Fibroblast of lung (primary cell): ENCODE results near the gene RXFP1. TPM values are rescaled to one million over a fixed set of nuclear protein-coding genes. Genes with fewer than 3 reads are reported as not detected.
A peak's percentile ranks its signal among the peaks of the same experiment; 100 is the strongest.

Experiments used
- DNase-seq, 2 donors: peaks; one replicate each; pipeline versions ENCODE4 v3.0.0 to v3.0.0-alpha.2; 2010; ENCODE audit warnings: low read depth in 2 of 2
- H2AFZ ChIP-seq: 2 replicates; pipeline ENCODE4 v1.5.1; 2012; ENCODE audit warnings: low read length, control low read depth, inconsistent platforms
- H3K27ac ChIP-seq: 2 replicates; pipeline ENCODE4 v1.5.1; 2011; ENCODE audit warnings: low read length, control low read depth; ENCODE audit not compliant: insufficient read depth
- H3K27me3 ChIP-seq: 2 replicates; pipeline ENCODE4 v1.5.1; 2011; ENCODE audit warnings: mild to moderate bottlenecking, low read length; ENCODE audit not compliant: control insufficient read depth, insufficient read depth
- H3K36me3 ChIP-seq: 2 replicates; pipeline ENCODE4 v1.5.1; 2011; ENCODE audit warnings: low read length; ENCODE audit not compliant: control insufficient read depth, insufficient read depth
- H3K4me1 ChIP-seq: 2 replicates; pipeline ENCODE4 v1.5.1; 2011; ENCODE audit warnings: low read length; ENCODE audit not compliant: control insufficient read depth, insufficient read depth; ENCODE audit errors: extremely low read depth
- H3K4me2 ChIP-seq: 2 replicates; pipeline ENCODE4 v1.5.1; 2011; ENCODE audit warnings: low read length, control low read depth; ENCODE audit not compliant: insufficient read depth; ENCODE audit errors: extremely low read depth
- H3K4me3 ChIP-seq, 4 experiments: fragments of 200-600 bp in 1 of 4; sonication (generic) in 1 of 4; replicated peaks in 1 of 4; 2 replicates each; pipeline ENCODE4 v1.5.1; 2011 to 2016; ENCODE audit warnings: low read length in 4 of 4, low read depth in 3 of 4, mild to moderate bottlenecking in 3 of 4, control low read depth in 2 of 4, inconsistent platforms in 1 of 4, mixed read lengths in 1 of 4; ENCODE audit not compliant: insufficient read depth in 1 of 4; ENCODE audit errors: control extremely low read depth in 1 of 4
- H3K79me2 ChIP-seq: 2 replicates; pipeline ENCODE4 v1.5.1; 2012; ENCODE audit warnings: mild to moderate bottlenecking, low read length, inconsistent platforms; ENCODE audit not compliant: control insufficient read depth, insufficient read depth
- H3K9ac ChIP-seq: 2 replicates; pipeline ENCODE4 v1.5.1; 2011; ENCODE audit warnings: mild to moderate bottlenecking, low read length, control low read depth; ENCODE audit not compliant: insufficient read depth
- H3K9me3 ChIP-seq: 2 replicates; pipeline ENCODE4 v1.5.1; 2012; ENCODE audit warnings: low read depth, low read length; ENCODE audit not compliant: control insufficient read depth, insufficient read depth
- H4K20me1 ChIP-seq: 2 replicates; pipeline ENCODE4 v1.5.1; 2011; ENCODE audit warnings: low read length; ENCODE audit not compliant: control insufficient read depth, insufficient read depth; ENCODE audit errors: extremely low read depth
- EZH2 ChIP-seq: IDR thresholded peaks from 2 replicates; pipeline ENCODE4 v1.5.1; 2012; ENCODE audit warnings: low read length, control low read depth, mild to moderate bottlenecking; ENCODE audit errors: missing control alignments
- polyA plus RNA-seq, 2 donors: library from polyadenylated mRNA; depleted of rRNA in 1 of 2; stranded (reverse) in 1 of 2; unstranded in 1 of 2; fragments of >200 nt; gene quantifications; 2 replicates each; pipeline ENCODE4 v1.2.1, GENCODE V29; 2011 to 2012; ENCODE audit warnings: missing spikeins in 1 of 2
- total RNA-seq: library from RNA; depleted of rRNA; stranded (reverse); fragments of >200 nt; gene quantifications from 2 replicates; pipeline ENCODE4 v1.2.1, GENCODE V29; 2014
- TF ChIP-seq, protein P1 (sequence below), 2 donors: IDR thresholded peaks in 1 of 2; conservative IDR thresholded peaks in 1 of 2; 1 replicate in 1 of 2; 2 replicates in 1 of 2; pipeline ENCODE4 v1.5.1; 2011 to 2012; ENCODE audit warnings: low read length in 2 of 2, control low read depth in 1 of 2, inconsistent platforms in 1 of 2, low read depth in 1 of 2, mild to moderate bottlenecking in 1 of 2

The RXFP1 gene
- total and polyA plus RNA-seq, 2 donors (not counting 1 experiment from before 2014, with no cell fraction given) = 0.10 to 1.3 TPM

DNA sequence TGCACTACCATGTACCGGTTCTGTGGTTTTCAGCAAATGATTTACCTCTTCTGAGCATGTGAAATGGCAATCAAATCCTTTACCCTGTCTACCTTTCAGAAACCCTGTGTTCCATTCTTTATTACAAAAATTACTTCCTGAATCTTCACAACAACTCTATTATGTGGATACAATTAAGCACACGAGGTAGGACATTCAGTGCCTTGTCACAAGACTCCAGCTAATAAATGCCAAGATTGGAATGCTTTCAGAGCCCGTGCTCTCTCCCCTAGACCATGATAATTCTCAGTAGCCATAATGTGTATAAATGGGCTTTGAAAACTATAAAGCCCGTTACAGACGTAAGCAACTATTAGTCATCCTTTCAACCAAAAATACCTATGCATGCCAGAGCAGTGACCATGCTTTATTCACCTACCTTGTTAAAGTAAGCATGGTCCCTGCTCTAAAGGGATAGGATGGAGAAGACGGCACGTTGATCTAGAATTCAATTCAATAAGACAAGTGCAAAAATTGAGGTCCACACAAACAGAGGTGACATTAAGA lies 2.4 kb downstream of the RXFP1 start:
- H3K36me3 ChIP-seq = no peaks in the 10 kb centered on the region
- no peak overlapping the region for H3K4me2 ChIP-seq
- H3K79me2 ChIP-seq = no peaks in the 10 kb centered on the region
- no peak overlapping the region for H3K27ac ChIP-seq
- H2AFZ ChIP-seq = no peak overlapping the region
- H3K9ac ChIP-seq = no peak overlapping the region
- no peak overlapping the region for H3K4me3 ChIP-seq
- H4K20me1 ChIP-seq = no peaks in the 10 kb centered on the region
- peak in 1 of 2 donors; percentile 3 for DNase-seq
- H3K9me3 ChIP-seq = no peaks in the 10 kb centered on the region
- no peaks in the 10 kb centered on the region for H3K27me3 ChIP-seq
- no peaks in the 10 kb centered on the region for H3K4me1 ChIP-seq
- TF ChIP-seq EZH2 = no peak
- TF ChIP-seq, protein P1, sequence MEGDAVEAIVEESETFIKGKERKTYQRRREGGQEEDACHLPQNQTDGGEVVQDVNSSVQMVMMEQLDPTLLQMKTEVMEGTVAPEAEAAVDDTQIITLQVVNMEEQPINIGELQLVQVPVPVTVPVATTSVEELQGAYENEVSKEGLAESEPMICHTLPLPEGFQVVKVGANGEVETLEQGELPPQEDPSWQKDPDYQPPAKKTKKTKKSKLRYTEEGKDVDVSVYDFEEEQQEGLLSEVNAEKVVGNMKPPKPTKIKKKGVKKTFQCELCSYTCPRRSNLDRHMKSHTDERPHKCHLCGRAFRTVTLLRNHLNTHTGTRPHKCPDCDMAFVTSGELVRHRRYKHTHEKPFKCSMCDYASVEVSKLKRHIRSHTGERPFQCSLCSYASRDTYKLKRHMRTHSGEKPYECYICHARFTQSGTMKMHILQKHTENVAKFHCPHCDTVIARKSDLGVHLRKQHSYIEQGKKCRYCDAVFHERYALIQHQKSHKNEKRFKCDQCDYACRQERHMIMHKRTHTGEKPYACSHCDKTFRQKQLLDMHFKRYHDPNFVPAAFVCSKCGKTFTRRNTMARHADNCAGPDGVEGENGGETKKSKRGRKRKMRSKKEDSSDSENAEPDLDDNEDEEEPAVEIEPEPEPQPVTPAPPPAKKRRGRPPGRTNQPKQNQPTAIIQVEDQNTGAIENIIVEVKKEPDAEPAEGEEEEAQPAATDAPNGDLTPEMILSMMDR (conservative IDR thresholded peaks at IDR 0.05 in 1 of 2, IDR thresholded peaks at IDR 0.05 in 1 of 2; ENCODE audit: low read depth in 1 of 2, low read length in 2 of 2) = no peak

DNA sequence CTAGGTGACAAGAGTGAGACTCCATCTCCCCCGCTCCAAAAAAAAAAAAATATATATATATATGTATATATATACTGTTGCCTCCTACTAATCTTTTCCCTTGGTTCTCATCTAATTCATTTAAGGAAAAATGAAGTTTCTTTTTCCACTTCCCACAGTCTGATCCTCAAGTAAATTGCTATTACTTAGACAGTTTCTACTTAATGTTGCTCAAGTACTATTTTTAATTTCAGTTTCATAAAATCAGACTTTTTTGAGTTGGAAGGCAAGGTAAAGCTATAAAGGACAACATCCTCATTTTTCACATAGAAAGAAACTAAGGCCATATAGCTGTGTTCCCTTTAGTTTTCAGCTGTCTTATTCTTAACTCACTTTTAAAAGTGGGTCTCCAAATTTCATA lies 5.8 kb downstream of the RXFP1 start:
- Histone ChIP-seq H3K9ac (no peak overlapping the region), H3K9me3 (no peaks in the 10 kb centered on the region), H3K4me3 (no peak overlapping the region), H3K36me3 (no peaks in the 10 kb centered on the region), H2AFZ (no peak overlapping the region), H3K27me3 (no peaks in the 10 kb centered on the region), H4K20me1 (no peaks in the 10 kb centered on the region), H3K4me2 (no peak overlapping the region), H3K4me1 (no peaks in the 10 kb centered on the region), H3K79me2 (no peaks in the 10 kb centered on the region), H3K27ac (no peak overlapping the region)
- TF ChIP-seq, protein P1 (conservative IDR thresholded peaks at IDR 0.05 in 1 of 2, IDR thresholded peaks at IDR 0.05 in 1 of 2; ENCODE audit: low read depth in 1 of 2, low read length in 2 of 2) = no peak
- TF ChIP-seq EZH2 = no peak
- no peak for DNase-seq

DNA sequence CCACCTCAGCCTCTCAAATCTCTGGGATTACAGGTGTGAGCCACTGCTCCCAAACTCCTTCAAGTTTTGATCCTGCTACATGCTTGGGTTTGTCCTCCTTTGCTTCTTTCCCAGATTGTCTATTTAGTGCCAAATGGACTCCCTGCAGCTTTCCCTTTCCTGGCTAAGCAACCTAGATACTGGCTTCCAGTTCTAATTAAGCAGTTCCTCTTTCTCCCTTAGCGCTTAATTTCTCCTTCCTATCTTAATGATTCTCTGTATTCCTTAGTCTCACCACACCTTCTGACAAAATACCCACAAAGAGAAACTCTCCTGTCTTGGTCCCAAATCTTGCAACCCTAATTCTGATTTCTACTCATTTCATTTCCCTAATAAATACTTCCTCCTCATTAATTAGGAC lies 7.8 kb downstream of the RXFP1 start:
- Histone ChIP-seq H3K36me3 (no peaks in the 10 kb centered on the region), H3K4me1 (no peaks in the 10 kb centered on the region), H3K9ac (no peak overlapping the region), H2AFZ (no peak overlapping the region), H3K27me3 (no peaks in the 10 kb centered on the region), H3K27ac (no peak overlapping the region), H4K20me1 (no peaks in the 10 kb centered on the region), H3K4me2 (no peak overlapping the region), H3K9me3 (no peaks in the 10 kb centered on the region), H3K79me2 (no peaks in the 10 kb centered on the region), H3K4me3 (no peak overlapping the region)
- no peak for TF ChIP-seq EZH2
- TF ChIP-seq, protein P1 (conservative IDR thresholded peaks at IDR 0.05 in 1 of 2, IDR thresholded peaks at IDR 0.05 in 1 of 2; ENCODE audit: low read depth in 1 of 2, low read length in 2 of 2) = no peak
- DNase-seq = no peak
